GM13977 (cell line): Measurements from ENCODE around the gene FARS2.

Experiments
- DNase-seq: peaks from one replicate; pipeline ENCODE4 v3.0.0; 2012; ENCODE audit warnings: low spot score
- in situ Hi-C: fragments of 300-500 bp; cut with MboI; formaldehyde crosslinking; loops from one replicate; pipeline ENCODE4 v1.12.0; 2022; ENCODE audit warnings: low sequenced_read_pairs, low pct_unique_long_range_greater_than_20kb, mixed read lengths, inconsistent platforms; ENCODE audit not compliant: unreplicated experiment
- TF ChIP-seq, protein P1 (sequence below): IDR thresholded peaks from 2 replicates; pipeline ENCODE4 v1.5.1; 2012; ENCODE audit warnings: mild to moderate bottlenecking, control low read depth; ENCODE audit not compliant: insufficient read depth; ENCODE audit errors: extremely low read depth, missing control alignments

Gene FARS2

DNA sequence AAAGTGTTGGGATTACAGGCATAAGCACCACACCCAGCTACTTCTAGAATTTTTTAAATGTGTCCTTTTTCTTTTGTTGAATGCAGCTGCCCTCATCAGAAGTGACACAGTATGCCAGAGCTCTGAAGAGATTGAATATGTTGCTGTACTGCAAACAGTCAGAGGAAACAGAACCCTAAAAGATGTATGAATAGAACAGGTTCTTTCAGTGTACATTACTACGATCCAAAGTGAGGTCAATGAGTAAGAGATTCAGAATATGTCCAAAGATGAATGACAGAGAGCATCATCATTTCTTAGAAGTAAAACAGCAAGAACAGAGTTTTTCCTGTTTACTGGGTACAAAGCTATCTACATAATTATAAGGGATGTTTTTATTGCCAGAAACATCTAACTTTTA, 476.9 kb downstream of the FARS2 start:
- in situ Hi-C loops: no loop called here
- TF ChIP-seq, protein P1, sequence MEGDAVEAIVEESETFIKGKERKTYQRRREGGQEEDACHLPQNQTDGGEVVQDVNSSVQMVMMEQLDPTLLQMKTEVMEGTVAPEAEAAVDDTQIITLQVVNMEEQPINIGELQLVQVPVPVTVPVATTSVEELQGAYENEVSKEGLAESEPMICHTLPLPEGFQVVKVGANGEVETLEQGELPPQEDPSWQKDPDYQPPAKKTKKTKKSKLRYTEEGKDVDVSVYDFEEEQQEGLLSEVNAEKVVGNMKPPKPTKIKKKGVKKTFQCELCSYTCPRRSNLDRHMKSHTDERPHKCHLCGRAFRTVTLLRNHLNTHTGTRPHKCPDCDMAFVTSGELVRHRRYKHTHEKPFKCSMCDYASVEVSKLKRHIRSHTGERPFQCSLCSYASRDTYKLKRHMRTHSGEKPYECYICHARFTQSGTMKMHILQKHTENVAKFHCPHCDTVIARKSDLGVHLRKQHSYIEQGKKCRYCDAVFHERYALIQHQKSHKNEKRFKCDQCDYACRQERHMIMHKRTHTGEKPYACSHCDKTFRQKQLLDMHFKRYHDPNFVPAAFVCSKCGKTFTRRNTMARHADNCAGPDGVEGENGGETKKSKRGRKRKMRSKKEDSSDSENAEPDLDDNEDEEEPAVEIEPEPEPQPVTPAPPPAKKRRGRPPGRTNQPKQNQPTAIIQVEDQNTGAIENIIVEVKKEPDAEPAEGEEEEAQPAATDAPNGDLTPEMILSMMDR: no peak

DNA sequence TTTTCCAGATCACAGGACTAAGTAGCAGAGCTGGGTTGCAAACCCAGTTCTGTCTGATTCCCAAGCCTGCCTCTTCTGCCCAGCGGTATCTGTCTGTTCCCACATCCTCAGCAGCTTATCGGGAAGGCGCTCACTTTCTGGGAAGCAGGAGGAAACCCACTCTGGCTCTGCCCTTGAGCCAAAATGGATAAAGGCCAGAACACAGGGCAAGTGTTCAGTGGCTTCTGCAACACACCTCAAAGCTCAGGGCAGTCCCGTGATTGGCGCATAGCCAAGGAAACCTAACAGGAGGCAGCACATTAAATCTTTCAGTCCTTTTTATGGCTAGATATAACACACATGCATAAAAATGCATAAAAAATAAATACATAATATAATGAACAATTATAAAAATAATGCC, 483.2 kb downstream of the FARS2 start:
- TF ChIP-seq, protein P1: no peak
- DNase-seq: no peak
- in situ Hi-C loops: no loop called here

More for the DNA sequence above, 476.9 kb downstream of the FARS2 start:
- no peak for DNase-seq

DNA sequence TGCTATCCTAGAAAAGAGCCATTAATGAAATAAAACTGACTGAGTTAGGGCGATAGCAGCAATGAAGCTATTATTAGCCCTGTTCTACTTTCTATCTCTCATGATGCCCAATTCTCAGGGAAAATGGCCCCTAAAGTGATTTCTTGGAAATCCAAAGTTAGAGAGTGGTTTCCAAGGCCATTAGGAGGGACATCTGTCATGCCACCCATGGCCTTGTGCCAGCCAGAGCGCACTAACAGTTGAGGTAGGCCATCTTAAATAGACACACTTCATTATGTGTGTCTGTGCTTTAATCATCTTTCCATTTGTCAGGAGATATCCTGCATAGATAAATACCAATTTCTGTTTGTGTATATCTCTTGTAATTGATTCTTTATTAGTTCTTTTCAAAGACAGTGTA, 483.8 kb downstream of the FARS2 start:
- in situ Hi-C loops: no loop called here
- no peak for DNase-seq
- TF ChIP-seq, protein P1: no peak

DNA sequence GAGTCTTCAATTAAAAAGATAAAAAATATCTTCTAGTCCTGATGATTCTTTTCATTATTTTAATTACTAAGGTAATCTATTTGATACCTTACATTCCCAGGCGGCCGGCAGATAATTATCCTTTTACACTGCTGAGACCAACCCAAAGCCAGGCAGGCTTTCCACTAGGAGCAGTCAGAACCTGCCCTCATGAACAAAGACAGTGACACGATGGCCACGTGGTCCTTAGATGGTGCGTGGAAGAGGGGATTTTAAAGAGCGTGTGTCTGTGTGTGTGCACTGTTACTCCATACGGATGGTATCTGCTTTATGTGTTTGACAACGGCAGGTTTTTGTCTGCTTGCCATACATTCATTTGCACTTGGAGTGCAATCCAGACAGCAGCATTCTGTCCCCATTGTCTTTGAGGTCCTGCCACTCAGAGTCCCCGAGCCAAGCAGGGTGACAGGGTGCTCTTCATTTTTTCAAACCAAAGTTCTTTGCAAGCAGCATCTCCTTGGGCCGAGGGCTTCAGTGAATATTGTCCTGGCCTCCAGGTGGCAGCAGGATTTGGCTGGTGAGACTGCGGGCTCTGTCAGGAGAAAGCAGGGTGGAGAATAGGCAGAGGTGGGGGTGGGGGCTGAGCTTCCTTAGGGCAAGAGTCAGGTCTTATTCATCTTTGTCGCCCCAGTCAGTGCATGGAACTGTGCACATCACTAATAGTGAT, 484.9 kb downstream of the FARS2 start:
- TF ChIP-seq, protein P1: peak; percentile 35
- DNase-seq: no peak

DNA sequence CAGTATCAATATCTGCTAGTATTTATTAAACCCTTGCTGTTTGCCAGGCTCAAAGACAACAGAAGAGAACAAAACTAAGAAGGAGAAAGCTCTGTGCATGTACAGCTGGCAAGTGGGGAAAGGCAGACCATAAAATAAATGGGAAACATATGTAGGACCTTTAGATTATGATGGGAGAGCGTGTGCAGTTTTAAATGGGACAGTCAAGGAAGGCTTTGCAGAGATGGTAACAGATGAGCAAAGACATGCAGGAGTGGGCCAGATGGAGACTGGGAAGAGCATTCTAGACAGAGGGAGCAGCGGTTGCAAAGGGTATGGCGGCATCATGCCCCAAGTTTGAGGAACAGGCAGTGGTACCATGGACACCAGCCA, 485.4 kb downstream of the FARS2 start:
- in situ Hi-C loops: no loop called here

More for the DNA sequence above, 484.9 kb downstream of the FARS2 start:
- in situ Hi-C loops: no loop called here

DNA sequence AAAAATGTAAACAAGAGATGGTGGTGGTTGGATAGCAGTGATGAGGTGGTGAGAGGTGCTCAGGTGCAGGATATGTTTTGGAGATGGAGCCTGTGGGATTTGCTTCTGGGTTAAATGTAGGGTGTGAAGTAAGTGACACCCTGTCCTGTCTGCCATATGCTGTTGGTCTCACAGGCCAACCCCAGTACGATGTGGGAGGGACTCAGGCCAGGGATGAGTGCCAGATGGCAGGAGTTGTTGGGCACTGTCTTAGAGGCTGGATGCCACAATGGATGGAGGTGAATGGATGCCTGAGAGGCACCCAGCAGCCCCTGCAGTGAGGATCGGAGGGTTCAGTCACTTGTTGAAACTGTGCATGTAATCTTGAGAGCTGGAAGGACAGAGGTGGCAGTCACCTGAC, 486.1 kb downstream of the FARS2 start:
- no peak for DNase-seq
- in situ Hi-C loops: no loop called here
- TF ChIP-seq, protein P1: no peak

More for the DNA sequence above, 485.4 kb downstream of the FARS2 start:
- TF ChIP-seq, protein P1: no peak
- DNase-seq: no peak
